T47D (cell line): ENCODE data around the gene DARS1.

ENCODE experiments used
- DNase-seq, 2 experiments: peaks; one replicate each; pipeline versions ENCODE4 v3.0.0 to v3.0.0-alpha.2; 2011 to 2012; ENCODE audit warnings: low read depth in 1 of 2, low spot score in 1 of 2
- JUND ChIP-seq: IDR thresholded peaks from 2 replicates; pipeline ENCODE4 v1.6.1; 2012; ENCODE audit warnings: low read depth
- in situ Hi-C: cut with HindIII; loops from 2 replicates; pipeline ENCODE4 v1.10.0; 2016; ENCODE audit warnings: low sequenced_read_pairs, low pct_unique_long_range_greater_than_20kb

Gene DARS1

DNA sequence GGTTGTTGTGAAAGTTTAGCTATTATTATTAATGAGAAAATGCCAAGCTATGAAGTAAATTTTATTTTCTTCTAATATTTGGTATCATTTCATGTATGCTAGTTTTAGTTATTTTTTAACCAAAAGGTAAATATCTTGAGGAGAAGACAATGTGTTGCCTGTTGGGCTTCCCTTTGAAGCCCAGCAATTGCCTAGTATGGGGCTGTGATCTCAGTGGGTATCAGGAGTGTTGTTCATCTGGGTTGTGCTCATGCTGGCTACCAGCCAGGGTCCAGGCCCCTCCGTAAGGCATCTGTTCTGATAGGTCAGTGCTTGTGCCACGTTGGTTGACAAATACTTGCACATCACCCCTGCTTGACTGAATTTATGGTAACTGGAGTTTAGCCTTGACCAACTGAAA, 38.0 kb upstream of the DARS1 start:
- no peak for DNase-seq
- in situ Hi-C loops, result no loop called here
- TF ChIP-seq JUND, result no peak

- no peak for TF ChIP-seq JUND
- in situ Hi-C loops, result no loop called here
- no peak for DNase-seq
Observed at GRCh38 chr2:136022396-136023146, 37.1 kb upstream of the DARS1 start.

DNA sequence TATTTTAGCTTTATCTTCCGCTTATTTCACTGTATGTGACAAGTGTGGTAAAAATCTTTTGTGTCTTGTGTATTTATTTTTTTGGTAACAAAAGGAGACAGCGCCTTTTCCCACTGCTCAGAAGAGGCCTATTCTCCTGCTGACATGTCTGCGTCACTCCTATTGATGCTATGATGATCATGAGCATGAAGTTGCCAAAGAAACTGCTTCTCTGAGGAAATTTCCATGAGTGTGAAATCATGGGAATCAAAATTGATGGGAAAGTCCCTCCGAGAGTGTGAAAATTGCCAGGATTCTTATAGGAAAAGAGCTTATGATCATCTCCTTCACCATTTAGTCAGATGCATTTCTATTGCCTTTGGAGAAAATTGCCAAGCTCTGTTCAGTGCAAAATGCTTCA, 36.5 kb upstream of the DARS1 start:
- DNase-seq, result no peak
- no peak for TF ChIP-seq JUND
- in situ Hi-C loops, result no loop called here

DNA sequence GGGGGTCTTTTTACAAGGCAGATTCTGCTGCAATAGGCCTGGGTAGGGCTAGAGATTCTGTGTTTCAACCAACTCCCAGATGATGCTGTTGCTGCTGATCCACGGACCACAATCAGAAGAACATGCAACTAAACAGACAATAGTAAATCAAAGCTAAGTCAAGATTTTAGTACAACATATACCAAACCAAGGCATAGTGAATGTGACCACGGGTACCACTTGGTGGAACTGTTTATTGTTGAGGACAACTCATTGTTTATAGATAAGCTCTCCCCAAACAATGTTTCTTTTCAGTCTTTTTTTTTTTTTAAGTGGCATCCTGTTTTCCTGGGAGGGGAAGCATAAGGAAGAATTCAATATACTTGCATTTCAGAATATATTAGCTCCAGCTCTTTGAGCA, 36.0 kb upstream of the DARS1 start:
- no peak for TF ChIP-seq JUND
- in situ Hi-C loops, result no loop called here

DNA sequence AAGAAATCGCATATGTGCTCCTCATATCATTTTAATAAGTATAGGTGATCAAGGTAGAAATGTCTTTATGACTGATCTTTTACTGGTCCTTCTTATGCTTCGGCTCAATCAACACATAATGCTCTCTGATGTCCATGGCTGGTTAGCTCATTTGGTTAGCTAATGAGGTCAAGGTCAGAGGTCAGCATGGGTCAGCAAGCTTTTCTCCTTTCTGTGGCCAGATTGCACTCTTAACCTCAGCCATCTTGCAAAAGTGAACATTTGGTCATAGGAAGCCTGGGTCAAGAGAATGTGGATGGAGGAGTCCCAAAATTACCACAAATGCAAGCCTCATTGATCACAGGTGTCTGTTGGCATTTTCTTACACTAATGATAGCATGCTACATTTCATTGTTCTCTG, 35.4 kb upstream of the DARS1 start:
- in situ Hi-C loops, result no loop called here

More for the DNA sequence above, 36.0 kb upstream of the DARS1 start:
- no peak for DNase-seq

GRCh38 chr2:136019825-136020224, 34.4 kb upstream of the DARS1 start:
- in situ Hi-C loops, result no loop called here

More for the DNA sequence above, 35.4 kb upstream of the DARS1 start:
- no peak for TF ChIP-seq JUND
- DNase-seq, result no peak

GRCh38 chr2:136019306-136019705, 33.9 kb upstream of the DARS1 start:
- in situ Hi-C loops, result no loop called here
- no peak for DNase-seq
- no peak for TF ChIP-seq JUND

More at GRCh38 chr2:136019825-136020224, 34.4 kb upstream of the DARS1 start:
- TF ChIP-seq JUND, result no peak
- no peak for DNase-seq

GRCh38 chr2:136017786-136018185, 32.4 kb upstream of the DARS1 start:
- no peak for DNase-seq
- in situ Hi-C loops, result no loop called here
- TF ChIP-seq JUND, result no peak

GRCh38 chr2:136016836-136017235, 31.4 kb upstream of the DARS1 start:
- in situ Hi-C loops, result no loop called here
- no peak for DNase-seq
- no peak for TF ChIP-seq JUND

GRCh38 chr2:136016427-136016826, 31.0 kb upstream of the DARS1 start:
- in situ Hi-C loops, result no loop called here
- no peak for TF ChIP-seq JUND
- no peak for DNase-seq

DNA sequence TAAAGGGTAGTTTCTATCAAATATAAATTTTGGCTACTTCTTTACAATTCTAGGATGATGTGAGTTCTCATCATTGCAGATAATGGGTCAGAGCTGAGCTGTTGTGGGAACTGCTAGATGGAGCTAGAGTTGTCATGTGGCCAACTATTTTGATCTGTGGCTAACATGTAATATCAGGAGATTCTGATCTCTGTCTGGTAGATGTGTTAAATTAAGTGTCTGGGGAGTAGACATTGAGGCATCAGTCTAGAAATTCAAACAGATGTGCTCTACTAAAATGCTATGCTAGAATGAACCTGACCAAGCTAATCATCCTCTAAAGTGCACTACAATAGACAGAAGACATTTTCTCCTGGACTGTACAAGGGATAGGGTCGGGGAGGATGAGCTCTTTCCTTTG, 30.3 kb upstream of the DARS1 start:
- TF ChIP-seq JUND, result no peak
- DNase-seq, result no peak
- in situ Hi-C loops, result no loop called here

GRCh38 chr2:136014411-136014810, 29.0 kb upstream of the DARS1 start:
- in situ Hi-C loops, result no loop called here
- TF ChIP-seq JUND, result no peak
- DNase-seq, result no peak

DNA sequence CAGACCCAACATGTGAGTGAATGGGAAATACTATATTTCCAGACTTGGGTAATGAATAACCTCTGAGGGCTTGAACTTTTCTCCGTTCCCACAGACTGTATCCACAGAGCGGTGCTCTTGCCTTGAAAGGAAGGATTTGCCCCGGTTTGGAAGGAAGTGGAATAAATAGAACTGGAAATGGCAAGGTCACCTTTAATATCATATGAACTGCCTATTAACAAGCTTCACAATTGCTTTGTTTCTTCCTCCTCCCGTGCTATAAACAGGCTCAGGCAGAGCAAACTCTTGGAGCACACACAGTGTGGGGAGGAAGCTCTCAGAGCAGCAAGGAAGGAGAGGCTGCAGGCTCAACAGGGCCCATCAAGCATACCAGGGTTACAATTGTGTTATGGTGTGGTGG, 28.5 kb upstream of the DARS1 start:
- in situ Hi-C loops, result no loop called here
- no peak for DNase-seq
- no peak for TF ChIP-seq JUND

- DNase-seq, result no peak
- no peak for TF ChIP-seq JUND
- in situ Hi-C loops, result no loop called here
Observed at GRCh38 chr2:136013136-136013685, 27.8 kb upstream of the DARS1 start.
